Stimulated activated CD4-positive, alpha-beta T cell treated with anti-CD3 and anti-CD28 coated beads, Interleukin-4, amount 100 ng/mL, for 1 hour (primary cell): Measurements from ENCODE around the gene WIPF2.
"Not testable (repeated sequence)": the region's sequence is repeated elsewhere in the genome, so short reads cannot be mapped to it uniquely, and the experiment has no call there.

ENCODE experiments used
- DNase-seq: peaks from one replicate; pipeline ENCODE4 v3.0.0-alpha.2; 2020

The WIPF2 gene

DNA sequence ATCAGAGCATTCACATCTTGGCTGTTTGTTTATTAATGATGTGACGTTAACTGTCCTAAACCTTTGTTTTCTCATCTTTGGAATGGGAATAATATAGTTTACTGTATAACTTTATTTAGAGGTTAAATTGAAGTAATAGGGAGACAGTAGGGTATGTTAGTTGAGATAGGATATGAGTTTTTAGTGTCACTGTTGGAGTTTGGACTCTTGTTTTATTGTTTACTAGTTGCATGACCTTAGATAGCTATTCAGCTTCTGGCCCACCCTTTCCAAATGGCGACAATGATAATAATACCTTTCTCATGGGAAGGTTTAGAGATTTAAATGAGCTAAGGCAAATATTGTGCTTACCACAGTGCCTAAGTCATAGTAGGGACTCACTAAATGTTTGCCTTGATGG is 40.4 kb downstream of the WIPF2 start:
- DNase-seq = no peak

DNA sequence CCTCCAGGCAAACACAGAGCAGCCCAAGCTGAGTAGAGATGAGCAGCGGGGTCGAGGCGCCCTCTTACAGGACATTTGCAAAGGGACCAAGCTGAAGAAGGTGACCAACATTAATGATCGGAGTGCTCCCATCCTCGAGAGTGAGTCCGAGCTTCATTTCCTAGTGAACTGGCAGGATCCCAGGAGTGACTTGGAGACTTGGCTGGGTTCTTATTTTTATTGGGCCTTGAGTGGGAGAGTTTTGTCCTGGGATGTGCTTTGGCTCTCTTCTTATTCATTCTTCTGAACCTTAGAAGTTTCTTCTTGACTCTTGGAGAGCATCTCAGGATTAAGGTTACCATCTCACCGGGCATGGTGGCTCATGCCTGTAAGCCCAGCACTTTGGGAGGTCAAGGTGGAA is 41.4 kb downstream of the WIPF2 start:
- DNase-seq = no peak

DNA sequence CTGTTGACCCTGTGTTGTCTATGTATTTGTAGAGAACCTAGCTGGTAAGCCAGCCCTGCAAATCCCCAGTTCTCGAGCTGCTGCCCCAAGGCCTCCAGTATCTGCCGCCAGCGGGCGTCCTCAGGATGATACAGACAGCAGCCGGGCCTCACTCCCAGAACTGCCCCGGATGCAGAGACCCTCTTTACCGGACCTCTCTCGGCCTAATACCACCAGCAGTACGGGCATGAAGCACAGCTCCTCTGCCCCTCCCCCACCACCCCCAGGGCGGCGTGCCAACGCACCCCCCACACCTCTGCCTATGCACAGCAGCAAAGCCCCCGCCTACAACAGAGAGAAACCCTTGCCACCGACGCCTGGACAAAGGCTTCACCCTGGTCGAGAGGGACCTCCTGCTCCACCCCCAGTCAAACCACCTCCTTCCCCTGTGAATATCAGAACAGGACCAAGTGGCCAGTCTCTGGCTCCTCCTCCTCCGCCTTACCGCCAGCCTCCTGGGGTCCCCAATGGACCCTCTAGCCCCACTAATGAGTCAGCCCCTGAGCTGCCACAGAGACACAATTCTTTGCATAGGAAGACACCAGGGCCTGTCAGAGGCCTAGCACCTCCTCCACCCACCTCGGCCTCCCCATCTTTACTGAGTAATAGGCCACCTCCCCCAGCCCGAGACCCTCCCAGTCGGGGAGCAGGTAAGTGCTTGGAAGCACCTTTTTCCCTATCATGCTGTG is 45.5 kb downstream of the WIPF2 start:
- no peak for DNase-seq

DNA sequence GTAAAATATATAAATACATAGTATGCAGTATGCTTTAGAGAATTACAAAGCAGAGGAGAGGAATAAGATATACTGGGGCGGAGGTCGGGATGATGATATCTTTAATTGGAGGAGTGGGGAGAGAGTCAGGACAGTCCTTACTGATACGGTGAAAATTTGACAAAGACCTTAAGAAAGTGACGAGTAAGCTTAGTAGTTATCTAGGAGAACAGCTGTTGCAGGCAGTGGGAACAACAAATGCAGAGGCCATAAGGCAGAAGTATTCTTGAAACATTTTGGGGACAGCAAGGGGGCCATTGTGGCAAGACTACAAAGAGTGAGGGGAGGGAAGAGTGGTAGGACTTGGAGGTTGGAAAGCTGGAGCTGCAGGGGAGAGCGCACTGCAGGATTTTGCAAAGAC is 46.2 kb downstream of the WIPF2 start:
- DNase-seq = no peak

DNA sequence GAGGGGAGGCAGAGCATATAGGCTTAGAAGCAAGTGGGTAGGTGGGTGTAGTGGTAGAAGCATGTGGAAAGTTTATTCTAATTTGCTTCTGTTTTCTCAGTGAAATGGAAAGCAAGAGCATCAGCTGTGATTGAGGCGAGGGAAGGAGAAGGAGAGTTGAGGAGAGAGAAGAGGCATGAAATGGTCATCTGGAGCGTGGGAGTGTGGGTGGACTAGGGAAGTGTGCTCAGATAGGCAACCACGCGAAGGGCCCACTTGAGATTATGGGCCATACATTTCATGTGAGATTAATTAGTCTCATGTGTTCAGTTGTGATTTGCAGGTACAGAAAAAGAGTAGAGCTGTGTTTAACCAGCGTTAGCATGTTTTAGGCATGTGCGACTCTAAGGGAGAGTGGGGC is 47.8 kb downstream of the WIPF2 start:
- DNase-seq = no peak

DNA sequence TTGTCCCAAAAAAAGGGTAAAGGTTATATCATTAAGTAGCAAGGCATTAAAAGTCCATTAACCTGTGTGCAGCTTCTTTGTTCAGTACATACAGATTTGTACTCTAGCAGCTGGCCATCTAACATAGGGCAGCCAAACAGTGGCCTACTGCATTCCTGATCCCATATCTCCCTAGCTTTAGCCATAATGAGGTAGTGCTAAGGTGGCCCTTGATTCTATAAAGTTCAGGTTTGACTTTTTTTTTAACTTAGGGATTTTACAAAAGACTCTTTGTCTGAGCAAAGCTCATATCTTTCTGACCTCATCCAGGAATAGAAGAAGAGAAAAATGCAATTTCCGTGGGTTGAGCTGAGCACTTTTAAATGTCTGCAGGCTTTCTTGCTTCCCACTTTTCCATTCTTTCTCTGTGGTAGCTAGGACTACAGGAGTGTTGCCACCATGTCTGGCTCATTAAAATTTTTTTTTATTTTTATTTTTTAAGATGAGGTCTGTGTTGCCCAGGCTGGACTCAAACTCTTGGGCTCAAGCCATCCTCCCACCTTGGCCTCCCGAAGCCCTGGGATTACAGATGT is 49.1 kb downstream of the WIPF2 start:
- no peak for DNase-seq

DNA sequence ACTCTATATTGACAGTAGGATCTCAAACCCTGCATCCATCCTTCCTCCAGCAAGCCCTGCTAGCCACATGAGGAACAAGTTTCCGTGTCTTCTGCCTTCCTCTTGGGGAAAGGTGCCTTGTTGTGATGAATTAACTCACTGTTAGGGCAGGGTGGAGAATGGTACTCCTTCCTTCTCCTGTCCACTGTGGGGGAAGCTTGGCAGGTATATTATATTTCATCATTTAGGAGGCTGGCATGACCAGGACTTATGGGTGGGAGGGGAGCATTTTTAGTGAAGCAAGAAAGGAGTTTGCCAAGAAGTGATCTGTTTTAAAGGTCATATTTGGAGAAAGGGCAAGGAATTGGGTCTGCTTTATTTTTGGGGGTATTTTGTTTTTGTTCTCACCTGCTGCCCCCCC is 59.3 kb downstream of the WIPF2 start:
- no peak for DNase-seq

DNA sequence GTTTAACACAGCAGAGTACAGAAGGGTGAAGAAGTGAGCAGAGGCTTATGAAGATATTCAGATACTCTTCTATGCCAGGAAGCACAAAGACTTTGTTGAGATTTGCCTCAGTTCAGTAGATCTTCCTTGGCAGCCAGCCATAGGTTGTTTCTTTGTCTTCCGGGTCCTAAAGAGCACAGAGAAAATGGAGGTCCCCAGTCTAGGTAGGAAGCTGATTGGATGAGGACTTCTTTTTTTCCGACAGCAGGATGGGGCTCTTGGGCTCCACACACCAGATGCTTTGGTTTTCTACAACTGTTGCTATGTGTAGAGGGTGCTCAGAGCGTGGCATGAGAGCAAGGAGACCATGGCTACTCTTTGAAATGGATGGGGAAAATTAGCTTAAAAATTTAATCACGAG is 60.3 kb downstream of the WIPF2 start:
- no peak for DNase-seq

DNA sequence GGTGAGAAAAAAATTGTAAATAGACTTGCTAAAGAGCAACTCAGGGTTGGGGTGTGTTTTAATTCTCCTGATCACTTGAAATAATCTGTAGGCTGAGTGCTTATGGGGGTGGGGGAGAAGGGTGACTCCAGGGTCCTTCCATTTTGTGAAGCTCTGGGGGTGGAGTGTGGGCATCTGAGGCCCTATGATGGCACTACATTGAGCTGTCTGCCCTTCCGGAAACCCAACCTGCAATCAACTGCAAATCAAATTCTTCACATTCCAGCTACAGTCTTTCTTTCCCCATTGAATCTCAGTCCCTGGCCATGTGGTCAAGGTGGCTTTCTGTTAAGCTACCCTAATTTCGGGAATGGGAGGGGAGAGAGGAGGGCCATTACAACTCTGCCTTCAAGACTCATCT is 62.6 kb downstream of the WIPF2 start:
- no peak for DNase-seq

DNA sequence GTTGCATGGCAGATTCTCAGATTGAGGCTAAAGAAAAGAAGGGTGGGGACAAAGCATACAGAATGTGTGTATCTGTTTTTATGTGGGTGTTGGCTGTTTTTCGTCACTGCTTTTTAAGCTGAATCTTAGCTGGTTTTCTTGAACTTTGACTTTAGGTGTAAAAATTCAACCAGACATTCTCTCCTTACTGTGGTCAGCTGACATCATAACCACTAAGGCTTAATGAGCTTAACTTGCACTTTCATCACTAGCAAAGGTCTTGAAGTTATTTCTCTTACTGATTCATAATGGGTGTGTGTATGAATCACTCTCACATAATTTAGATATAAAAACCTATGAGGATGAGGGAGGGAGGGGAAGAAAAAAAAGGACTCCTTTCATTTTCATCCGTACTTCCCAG is 64.6 kb downstream of the WIPF2 start:
- DNase-seq = no peak

DNA sequence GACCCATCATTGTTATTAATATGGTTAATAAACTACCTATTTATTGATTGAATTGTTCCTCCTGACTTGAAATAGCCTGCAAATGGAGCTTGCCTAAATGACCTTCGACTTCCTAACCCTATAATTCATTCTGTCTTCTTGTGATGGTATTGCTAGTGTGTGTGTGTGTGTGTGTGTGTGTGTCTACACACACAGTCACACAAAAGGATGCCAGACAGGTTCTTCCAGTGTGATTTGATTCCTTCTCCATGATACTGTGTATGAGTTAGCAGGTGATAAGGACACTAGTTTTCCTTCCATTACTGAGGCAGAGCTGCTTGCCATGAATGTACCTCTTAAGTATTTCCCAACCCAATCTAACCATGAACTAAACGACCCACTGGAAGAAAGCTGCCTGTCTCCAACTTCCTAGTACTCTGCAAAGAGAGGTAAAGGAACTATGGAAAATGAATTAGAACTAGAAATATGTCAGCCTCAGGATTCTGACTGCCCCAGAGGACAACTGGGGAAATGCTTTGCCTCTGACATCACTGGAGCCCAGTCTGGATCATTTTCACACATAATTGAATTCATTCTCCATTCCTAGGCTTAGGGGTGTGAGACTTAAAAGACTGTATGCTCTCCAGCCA is 65.1 kb downstream of the WIPF2 start:
- DNase-seq = no peak

DNA sequence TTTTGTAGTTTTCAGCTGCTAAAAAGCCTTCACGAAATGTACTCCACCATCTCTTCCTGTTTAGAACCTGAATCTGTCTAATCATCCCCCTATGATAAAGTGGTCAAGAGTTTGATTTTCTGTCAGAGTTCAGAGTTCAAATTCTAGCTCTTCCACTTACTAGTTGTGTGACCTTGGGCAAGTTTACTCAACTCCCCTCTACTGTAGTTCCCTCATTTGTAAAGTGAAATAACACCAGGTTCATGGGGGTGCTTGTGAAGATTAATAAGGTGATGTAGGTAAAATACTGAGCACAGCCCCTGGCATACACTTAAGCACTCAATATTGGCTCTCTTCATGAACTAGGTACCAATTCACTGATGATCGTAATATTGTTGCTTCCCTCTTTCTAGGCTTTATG is 67.4 kb downstream of the WIPF2 start:
- DNase-seq = no peak

DNA sequence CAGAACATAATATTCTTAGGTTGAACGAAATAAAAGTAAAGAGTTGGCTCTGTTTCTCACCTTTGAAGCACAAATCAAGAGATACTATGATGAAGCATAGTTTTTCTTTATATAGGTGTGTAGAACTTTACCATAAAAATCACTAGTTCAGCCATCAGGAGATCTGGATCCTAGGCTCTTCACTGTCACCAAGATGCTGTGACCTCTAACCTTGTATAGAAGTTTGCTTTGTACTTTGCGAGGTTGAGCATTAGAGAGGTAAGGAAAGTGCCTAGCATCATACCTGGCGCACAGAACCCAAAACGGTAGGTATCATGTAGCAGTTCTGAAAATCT is 68.0 kb downstream of the WIPF2 start:
- DNase-seq = no peak

DNA sequence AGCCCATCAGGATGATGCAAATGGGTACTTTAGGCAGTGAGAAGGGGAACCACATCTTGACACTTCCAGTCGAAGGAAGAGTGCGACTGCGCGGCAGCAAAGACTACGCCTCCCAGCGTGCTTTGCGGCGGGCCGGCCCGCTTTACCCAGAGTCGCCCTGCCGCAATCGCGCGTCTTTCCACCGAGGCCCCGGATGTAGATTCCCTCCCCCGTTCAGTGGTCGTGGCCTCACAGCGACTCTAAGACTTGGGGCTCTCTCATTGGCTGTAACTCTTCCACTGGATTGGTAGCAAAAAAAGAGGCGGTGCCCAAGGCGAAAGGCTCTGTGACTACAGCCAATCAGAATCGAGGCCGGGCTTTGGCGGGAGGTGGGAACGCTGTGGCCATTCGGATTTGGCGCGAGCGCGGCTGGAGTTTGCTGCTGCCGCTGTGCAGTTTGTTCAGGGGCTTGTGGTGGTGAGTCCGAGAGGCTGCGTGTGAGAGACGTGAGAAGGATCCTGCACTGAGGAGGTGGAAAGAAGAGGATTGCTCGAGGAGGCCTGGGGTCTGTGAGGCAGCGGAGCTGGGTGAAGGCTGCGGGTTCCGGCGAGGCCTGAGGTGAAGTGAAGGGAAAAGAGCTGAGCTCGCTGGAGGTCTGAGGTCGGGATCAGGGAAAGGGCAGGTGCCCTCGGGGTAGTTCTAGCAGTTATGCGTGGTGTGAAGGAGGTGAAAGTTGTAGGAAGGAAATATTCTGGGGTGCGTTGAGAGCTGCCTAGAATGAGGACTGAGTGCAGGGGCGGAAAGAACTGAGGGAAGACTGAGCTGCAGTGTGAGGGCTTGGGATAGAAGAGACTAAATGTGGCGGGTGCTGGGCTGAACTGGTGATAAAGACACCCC is 68.6 kb downstream of the WIPF2 start, which contains the start of gene CDC6:
Gene CDC6 (plus strand): TSS at position 386 of the 876 bp plus-strand sequence. CDS start 1,542 bp downstream, outside the sequence.
- DNase-seq = peak; percentile 97

DNA sequence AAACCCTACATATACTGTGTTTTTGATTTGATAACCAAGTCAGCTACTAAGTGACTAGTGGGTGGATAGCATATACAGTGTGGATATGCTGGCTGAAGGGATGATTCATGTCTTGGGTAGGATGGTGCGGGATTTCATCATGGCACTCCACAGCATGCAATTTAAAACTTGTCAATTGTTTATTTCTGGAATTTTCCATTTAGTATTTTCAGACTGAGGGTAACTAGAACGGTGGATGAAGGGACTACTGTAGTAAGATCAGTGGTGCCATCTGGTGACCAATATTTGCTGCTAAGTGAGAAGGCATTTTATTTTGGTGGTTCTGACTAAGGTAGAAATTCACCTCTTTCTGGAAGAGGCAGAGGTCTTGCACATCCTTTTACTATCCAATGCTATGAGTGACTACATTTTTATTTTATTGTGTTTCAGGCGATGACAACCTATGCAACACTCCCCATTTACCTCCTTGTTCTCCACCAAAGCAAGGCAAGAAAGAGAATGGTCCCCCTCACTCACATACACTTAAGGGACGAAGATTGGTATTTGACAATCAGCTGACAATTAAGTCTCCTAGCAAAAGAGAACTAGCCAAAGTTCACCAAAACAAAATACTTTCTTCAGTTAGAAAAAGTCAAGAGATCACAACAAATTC is 71.7 kb downstream of the WIPF2 start:
- no peak for DNase-seq

DNA sequence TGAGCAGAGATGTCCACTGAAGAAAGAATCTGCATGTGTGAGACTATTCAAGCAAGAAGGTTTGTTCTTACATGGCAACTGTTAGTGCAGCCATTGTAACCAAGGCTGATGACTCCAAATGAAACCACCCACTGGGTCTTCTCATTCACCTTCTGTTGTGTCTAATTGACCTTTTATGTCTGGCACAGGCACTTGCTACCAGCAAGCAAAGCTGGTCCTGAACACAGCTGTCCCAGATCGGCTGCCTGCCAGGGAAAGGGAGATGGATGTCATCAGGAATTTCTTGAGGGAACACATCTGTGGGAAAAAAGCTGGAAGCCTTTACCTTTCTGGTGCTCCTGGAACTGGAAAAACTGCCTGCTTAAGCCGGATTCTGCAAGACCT is 72.2 kb downstream of the WIPF2 start:
- no peak for DNase-seq

DNA sequence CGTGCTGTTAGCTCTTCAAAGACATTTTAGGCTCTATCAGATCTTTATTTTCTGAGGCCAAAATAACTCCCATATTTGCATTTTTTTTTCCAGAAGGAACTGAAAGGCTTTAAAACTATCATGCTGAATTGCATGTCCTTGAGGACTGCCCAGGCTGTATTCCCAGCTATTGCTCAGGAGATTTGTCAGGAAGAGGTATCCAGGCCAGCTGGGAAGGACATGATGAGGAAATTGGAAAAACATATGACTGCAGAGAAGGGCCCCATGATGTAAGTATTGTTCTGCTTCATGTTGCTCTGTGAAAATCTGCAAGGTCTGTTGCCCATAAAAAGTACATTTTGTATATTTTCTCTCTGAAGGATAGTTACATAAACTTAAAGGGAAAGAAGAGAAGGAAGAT is 74.3 kb downstream of the WIPF2 start:
- no peak for DNase-seq

DNA sequence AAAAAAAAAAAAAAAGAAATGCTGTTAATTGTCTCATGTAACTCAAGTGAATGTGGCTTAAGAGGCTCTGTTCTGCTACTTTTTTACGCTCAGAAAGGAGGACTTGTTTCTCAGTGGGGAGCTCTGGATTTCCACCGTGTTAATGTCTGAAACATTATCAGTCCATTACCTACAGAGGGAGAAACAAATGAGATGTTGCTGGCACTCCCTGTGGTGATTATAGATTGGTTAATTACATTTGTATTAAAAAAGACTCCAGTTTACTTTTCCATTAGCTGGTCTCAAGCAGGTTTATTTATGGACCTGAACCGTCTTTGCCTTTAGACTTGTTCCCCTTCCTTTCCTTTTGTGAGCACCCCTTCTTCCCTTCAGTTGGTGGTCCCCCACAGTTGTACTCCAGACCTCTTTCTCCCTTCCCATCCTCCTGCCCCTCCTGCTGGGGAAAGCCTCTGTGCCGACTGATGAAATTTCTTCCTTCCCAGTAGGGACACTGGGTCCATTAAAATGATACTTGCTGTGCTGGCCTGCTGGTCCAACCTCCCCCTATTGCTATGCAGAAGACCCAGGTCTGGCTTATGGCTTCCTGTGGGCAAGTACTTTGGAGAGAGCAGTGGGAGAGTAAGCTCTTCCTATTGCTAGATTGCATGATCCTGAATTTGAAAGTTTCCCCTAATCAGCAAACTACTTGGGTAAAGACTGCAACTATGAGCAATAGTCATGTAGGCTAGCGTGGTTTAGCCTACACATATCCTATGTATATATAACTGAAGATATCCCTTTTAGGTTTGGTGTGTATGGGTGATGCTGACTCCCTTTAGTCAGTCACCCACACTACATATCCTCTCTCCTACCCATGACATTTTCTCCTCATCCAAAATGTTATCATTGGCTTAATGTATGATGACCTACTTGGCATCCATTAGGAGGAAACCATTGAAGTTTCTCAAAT is 76.7 kb downstream of the WIPF2 start:
- DNase-seq = no peak

DNA sequence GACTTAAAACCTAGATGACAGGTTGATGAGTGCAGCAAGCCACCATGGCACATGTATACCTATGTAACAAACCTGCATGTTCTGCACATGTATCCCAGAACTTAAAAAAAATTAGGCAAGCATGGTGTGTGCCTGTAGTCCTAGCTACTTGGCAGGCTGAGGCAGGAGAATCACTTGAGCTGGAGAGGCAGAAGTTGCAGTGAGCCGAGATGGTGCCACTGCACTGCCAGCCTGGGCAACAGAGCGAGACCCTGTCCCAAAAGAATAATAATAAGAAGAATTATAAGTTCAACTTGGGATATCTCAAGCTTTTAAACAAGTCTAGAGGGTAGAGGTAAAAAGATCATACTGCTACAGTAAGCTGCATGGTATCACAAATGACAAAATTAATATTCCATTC is 78.4 kb downstream of the WIPF2 start:
- DNase-seq = no peak

DNA sequence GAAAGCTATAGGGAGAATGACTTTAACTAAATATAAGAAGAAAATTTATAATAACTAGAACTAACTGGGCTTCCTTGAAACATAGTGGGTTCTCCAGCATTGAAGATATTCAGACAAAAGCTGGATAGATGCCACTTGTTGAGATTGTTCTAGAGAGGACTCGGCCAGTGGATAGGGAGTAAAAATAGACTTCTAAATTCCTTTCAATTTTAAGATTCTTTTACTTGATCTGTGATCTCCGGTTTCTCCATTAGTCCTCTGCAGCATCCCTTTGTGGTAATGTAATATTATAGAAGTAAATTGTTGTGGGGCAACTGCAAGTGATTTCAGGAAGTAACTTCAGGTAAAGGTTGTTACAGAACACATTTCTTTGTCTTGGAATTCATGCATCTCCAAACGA is 79.6 kb downstream of the WIPF2 start:
- no peak for DNase-seq

DNA sequence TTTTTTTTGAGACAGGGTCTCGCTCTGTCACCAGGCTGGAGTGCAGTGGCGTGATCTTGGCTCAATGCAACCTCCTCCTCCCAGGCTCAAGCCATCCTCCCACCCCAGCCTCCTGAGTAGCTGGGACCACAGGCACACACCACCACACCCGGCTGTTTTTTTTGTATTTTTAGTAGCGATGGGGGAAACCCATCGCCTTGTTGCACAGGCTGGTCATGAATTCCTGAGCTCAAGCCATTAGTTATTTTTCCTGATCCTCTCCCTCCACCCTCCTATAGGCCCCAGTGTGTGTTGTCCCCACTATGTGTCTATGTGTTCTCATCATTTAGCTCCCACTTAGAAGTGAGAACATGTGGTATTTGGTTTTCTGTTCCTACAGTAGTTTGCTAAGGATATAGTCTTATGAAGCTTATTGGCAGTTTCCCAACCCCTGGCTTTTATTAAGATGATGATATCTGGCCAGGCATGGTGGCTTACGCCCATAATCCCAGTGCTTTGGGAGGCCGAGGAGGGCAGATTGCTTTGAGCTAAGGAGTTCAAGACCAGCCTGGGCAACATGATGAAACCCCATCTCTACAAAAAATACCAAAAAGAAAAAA is 80.2 kb downstream of the WIPF2 start:
- not testable (repeated sequence) for DNase-seq

DNA sequence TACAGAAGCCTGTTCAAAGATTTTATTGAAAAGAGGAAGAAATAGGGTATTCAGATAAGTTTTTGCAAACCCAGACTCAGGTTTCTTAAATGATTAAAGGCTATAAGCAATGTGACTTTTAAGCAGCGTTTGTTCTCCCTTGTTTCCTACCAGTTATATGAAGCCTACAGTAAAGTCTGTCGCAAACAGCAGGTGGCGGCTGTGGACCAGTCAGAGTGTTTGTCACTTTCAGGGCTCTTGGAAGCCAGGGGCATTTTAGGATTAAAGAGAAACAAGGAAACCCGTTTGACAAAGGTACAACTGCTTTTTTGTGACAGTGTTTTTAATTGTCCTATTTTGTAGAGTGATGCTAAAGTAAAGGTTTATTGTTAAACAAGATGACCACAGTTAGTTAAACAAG is 82.2 kb downstream of the WIPF2 start:
- DNase-seq = no peak
